SH-SY5Y (cell line): ENCODE measurements around the gene SLC39A7.

Experiments
- GATA2 ChIP-seq: IDR thresholded peaks from 2 replicates; pipeline ENCODE4 v1.6.1; 2011; ENCODE audit warnings: mild to moderate bottlenecking, low read depth, low read length
- GATA3 ChIP-seq: IDR thresholded peaks from 2 replicates; pipeline ENCODE4 v1.6.1; 2011; ENCODE audit warnings: low read depth, mild to moderate bottlenecking, low read length, moderate library complexity

GRCh38 chr6:33198159-33198852, 2.4 kb upstream of the SLC39A7 start:
- no peak for TF ChIP-seq GATA2
- TF ChIP-seq GATA3: no peak
